Nephron (organoid): ENCODE data around the gene TSPAN14.

Experiments
- H3K27ac Mint-ChIP-seq, 3 experiments: 2 replicates each; pipeline ENCODE4 v1.8.0; 2020; ENCODE audit warnings: mixed read lengths in 3 of 3, mild to moderate bottlenecking in 2 of 3, moderate library complexity in 1 of 3
- H3K27me3 Mint-ChIP-seq: 2 replicates; pipeline ENCODE4 v1.8.0; 2021; ENCODE audit warnings: low read depth, mild to moderate bottlenecking, moderate library complexity, mixed read lengths
- H3K36me3 Mint-ChIP-seq: 2 replicates; pipeline ENCODE4 v1.8.0; 2020; ENCODE audit warnings: low read depth, mixed read lengths
- H3K4me1 Mint-ChIP-seq: 2 replicates; pipeline ENCODE4 v1.8.0; 2020; ENCODE audit warnings: mixed read lengths
- H3K4me3 Mint-ChIP-seq, 3 experiments: 2 replicates each; pipeline ENCODE4 v1.8.0; 2020; ENCODE audit warnings: mild to moderate bottlenecking in 3 of 3, mixed read lengths in 3 of 3, moderate library complexity in 2 of 3
- H3K9me3 Mint-ChIP-seq: 2 replicates; pipeline ENCODE4 v1.8.0; 2020; ENCODE audit warnings: mixed read lengths
- TF ChIP-seq, protein P1 (sequence below), 3 experiments: fragments of 200-600 bp; sonication (generic); IDR thresholded peaks; one replicate each; pipeline ENCODE4 v1.5.0; 2021; ENCODE audit warnings: antibody characterized with exemption in 3 of 3; ENCODE audit not compliant: unreplicated experiment in 3 of 3

The TSPAN14 gene

DNA sequence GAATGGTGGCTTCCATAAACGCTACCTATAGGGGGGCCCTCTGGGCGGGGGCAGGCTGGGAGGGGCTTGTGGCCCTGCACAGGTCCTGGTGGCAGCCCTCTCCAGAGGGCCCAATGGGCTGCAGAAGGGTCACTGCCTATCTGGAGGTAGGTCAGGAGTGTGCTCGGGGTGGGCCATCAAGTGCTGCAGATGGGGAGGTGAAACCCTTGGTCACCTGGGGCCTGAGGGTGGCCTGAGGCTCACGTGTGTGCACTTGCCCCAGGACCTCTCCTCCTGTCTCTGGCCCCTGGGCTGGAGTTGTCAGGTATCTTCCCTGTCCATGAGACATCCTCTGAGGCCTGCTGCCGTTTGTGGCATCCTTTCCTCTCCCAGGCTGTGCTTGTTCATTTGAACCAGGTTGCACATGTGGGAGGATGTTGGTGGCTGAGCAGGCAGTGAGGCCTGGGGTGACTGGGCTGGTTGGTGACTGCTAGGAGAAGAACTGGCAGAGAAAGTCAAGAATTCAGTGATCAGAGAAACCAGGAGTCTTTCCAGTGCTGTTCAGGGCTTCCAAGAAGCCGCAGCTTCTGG lies 62.5 kb downstream of the TSPAN14 start:
- Mint-ChIP-seq H3K9me3 (no peaks in the 10 kb centered on the region), H3K36me3 (peaks cover 82% of the 10 kb centered on the region), H3K4me1 (peaks cover 13% of the 10 kb centered on the region), H3K27ac (no peak overlapping the region), H3K4me3 (no peak overlapping the region), H3K27me3 (no peaks in the 10 kb centered on the region)
- TF ChIP-seq, protein P1, sequence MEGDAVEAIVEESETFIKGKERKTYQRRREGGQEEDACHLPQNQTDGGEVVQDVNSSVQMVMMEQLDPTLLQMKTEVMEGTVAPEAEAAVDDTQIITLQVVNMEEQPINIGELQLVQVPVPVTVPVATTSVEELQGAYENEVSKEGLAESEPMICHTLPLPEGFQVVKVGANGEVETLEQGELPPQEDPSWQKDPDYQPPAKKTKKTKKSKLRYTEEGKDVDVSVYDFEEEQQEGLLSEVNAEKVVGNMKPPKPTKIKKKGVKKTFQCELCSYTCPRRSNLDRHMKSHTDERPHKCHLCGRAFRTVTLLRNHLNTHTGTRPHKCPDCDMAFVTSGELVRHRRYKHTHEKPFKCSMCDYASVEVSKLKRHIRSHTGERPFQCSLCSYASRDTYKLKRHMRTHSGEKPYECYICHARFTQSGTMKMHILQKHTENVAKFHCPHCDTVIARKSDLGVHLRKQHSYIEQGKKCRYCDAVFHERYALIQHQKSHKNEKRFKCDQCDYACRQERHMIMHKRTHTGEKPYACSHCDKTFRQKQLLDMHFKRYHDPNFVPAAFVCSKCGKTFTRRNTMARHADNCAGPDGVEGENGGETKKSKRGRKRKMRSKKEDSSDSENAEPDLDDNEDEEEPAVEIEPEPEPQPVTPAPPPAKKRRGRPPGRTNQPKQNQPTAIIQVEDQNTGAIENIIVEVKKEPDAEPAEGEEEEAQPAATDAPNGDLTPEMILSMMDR (IDR thresholded peaks at IDR 0.05; ENCODE audit: unreplicated experiment in 3 of 3) = no peak

DNA sequence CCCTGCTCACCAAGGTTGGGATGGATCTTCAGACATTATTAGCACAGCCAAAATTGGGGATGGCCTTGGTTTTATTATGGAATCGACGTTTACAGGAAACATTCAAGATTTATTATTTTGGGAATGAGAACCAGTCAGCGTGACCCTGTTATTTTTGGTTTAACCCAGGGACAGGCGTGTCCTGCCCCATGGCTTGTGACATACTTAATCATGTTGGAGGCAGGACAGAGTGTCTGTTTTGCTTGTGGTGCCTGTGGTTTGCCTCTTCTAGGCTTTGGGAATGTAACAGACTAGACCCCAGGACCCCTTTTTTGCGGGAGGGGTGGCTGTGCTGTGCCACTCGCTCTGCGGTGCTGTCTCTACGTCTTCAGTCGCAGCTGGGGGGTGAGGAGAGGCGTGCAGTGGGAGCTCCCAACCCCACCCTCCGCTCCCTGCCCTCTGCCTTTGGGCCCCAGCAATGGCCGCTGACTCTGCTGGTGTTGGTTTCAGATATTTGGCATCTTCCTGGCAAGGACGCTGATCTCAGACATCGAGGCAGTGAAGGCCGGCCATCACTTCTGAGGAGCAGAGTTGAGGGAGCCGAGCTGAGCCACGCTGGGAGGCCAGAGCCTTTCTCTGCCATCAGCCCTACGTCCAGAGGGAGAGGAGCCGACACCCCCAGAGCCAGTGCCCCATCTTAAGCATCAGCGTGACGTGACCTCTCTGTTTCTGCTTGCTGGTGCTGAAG lies 63.5 kb downstream of the TSPAN14 start:
- H3K27me3 Mint-ChIP-seq = no peaks in the 10 kb centered on the region
- TF ChIP-seq, protein P1 (IDR thresholded peaks at IDR 0.05; ENCODE audit: unreplicated experiment in 3 of 3) = no peak
- no peak overlapping the region for H3K4me3 Mint-ChIP-seq

DNA sequence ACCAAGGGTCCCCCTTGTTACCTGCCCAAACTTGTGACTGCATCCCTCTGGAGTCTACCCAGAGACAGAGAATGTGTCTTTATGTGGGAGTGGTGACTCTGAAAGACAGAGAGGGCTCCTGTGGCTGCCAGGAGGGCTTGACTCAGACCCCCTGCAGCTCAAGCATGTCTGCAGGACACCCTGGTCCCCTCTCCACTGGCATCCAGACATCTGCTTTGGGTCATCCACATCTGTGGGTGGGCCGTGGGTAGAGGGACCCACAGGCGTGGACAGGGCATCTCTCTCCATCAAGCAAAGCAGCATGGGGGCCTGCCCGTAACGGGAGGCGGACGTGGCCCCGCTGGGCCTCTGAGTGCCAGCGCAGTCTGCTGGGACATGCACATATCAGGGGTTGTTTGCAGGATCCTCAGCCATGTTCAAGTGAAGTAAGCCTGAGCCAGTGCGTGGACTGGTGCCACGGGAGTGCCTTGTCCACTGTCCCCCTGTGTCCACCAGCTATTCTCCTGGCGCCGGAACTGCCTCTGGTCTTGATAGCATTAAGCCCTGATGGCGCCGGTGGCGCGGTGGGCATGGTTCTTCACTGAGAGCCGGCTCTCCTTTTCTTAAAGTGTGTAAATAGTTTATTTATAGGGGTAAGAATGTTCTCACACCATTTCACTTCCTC lies 64.2 kb downstream of the TSPAN14 start:
- no peaks in the 10 kb centered on the region for H3K27me3 Mint-ChIP-seq
- H3K27ac Mint-ChIP-seq = no peak overlapping the region
- TF ChIP-seq, protein P1 (IDR thresholded peaks at IDR 0.05; ENCODE audit: unreplicated experiment in 3 of 3) = no peak
- no peaks in the 10 kb centered on the region for H3K9me3 Mint-ChIP-seq
- peaks cover 65% of the 10 kb centered on the region for H3K36me3 Mint-ChIP-seq
- no peak overlapping the region for H3K4me3 Mint-ChIP-seq
- H3K4me1 Mint-ChIP-seq = peaks cover 7% of the 10 kb centered on the region

More for the DNA sequence above, 63.5 kb downstream of the TSPAN14 start:
- H3K4me1 Mint-ChIP-seq = peaks cover 7% of the 10 kb centered on the region
- no peak overlapping the region for H3K27ac Mint-ChIP-seq
- H3K36me3 Mint-ChIP-seq = peaks cover 72% of the 10 kb centered on the region
- no peaks in the 10 kb centered on the region for H3K9me3 Mint-ChIP-seq

DNA sequence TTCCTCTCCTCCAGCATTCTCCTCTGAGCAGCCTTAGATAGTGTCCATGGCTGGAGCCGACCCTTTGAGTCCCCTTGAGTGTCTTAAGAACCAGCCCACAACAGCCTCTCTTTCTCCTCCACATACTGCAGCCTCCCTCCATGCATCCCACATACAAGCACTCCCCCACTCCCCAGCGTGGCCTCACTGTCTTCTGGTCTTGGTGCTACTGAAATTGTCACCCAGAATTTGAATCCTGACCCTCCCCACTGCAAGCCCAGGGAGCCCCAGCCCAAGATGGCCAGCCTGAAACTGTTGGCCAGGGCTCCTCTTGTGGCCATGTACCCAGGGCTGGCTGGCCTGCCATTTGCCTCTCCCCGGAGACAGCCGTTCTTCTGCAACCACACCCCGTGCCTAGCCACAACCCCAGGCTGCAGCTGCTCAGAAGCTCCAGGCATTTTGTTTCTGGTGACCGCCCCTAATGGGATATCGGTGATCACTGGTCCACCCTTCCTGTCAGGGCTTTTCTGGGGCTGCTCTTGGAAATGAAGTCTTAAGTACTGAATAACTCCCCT lies 64.8 kb downstream of the TSPAN14 start:
- H3K9me3 Mint-ChIP-seq = no peaks in the 10 kb centered on the region
- H3K27ac Mint-ChIP-seq = no peak overlapping the region
- H3K36me3 Mint-ChIP-seq = peaks cover 59% of the 10 kb centered on the region
- TF ChIP-seq, protein P1 (IDR thresholded peaks at IDR 0.05; ENCODE audit: unreplicated experiment in 3 of 3) = no peak
- no peak overlapping the region for H3K4me3 Mint-ChIP-seq
- peaks cover 2% of the 10 kb centered on the region for H3K27me3 Mint-ChIP-seq
- H3K4me1 Mint-ChIP-seq = peaks cover 7% of the 10 kb centered on the region

DNA sequence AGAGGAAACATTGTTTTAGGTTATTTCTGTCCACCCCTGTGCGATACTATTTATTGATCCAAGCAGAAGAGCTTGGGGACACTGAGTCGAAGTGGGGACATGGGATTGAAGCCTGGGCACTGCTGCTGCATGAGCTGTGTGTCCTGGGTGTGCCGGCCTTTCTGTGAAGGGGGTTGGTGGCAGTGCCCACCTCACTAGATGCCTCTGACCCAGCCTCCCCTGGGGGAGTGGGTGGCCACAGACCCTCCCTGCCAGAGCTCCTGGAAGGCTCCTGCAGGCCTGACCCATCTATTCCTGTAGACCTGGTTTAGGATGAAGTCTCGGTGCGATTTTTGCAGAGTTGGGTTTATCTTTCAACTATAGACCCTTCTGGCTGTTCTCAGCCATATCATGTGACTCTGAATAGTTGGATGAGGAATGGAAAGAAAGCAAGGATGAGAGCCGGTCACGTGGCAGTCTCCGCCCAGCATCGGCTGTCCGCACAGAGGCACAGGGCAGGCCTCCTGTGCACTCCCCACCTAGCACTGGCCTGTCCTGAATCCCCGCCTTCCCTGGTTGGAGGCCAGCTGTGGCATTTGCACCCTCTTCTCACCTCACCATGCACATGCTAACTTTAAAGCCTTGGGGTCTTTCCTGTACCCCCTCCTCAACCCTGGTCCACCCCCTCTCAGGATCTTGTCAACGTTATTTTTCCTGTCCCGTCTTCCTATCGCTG lies 66.0 kb downstream of the TSPAN14 start:
- Mint-ChIP-seq H3K27ac (no peak overlapping the region), H3K4me1 (peaks cover 18% of the 10 kb centered on the region), H3K4me3 (no peak overlapping the region), H3K27me3 (peaks cover 3% of the 10 kb centered on the region), H3K9me3 (no peaks in the 10 kb centered on the region), H3K36me3 (peaks cover 47% of the 10 kb centered on the region)
- TF ChIP-seq, protein P1 (IDR thresholded peaks at IDR 0.05; ENCODE audit: unreplicated experiment in 3 of 3) = no peak
